Activated CD4-positive, alpha-beta T cell treated with anti-CD3 and anti-CD28 coated beads, Interleukin-2, amount 10 ng/mL, durations not matched to agents 24 days and 14 days (primary cell): ENCODE data around the gene LARP6. TPM values are rescaled to one million over a fixed set of nuclear protein-coding genes. Genes with fewer than 3 reads are reported as not detected.
"Not testable (repeated sequence)": the region's sequence is repeated elsewhere in the genome, so short reads cannot be mapped to it uniquely, and the experiment has no call there.

ENCODE experiments used
- DNase-seq: peaks from one replicate; pipeline ENCODE4 v3.0.0; 2022
- H3K27ac Mint-ChIP-seq: one replicate; pipeline ENCODE4 v1.8.0; 2022; ENCODE audit warnings: mild to moderate bottlenecking, mixed read lengths
- H3K27me3 Mint-ChIP-seq: one replicate; pipeline ENCODE4 v1.8.0; 2022; ENCODE audit warnings: mixed read lengths
- H3K36me3 Mint-ChIP-seq: one replicate; pipeline ENCODE4 v1.8.0; 2022; ENCODE audit warnings: low read depth, mild to moderate bottlenecking, mixed read lengths
- H3K4me1 Mint-ChIP-seq: one replicate; pipeline ENCODE4 v1.8.0; 2021; ENCODE audit warnings: mixed read lengths
- H3K4me3 Mint-ChIP-seq: one replicate; pipeline ENCODE4 v1.8.0; 2022; ENCODE audit warnings: mild to moderate bottlenecking, moderate library complexity, mixed read lengths
- H3K9me3 Mint-ChIP-seq: one replicate; pipeline ENCODE4 v1.8.0; 2021; ENCODE audit warnings: mixed read lengths
- intact Hi-C: fragments of 100-400 bp; cut with micrococcal nuclease; formaldehyde crosslinking; loops from one replicate; pipeline ENCODE4 v1.15.1; 2023
- total RNA-seq: library from RNA; stranded (reverse); gene quantifications from 2 replicates; pipeline ENCODE4 v1.2.3, GENCODE V29; 2022

Gene LARP6
- total RNA-seq, result not detected in 2 replicates

DNA sequence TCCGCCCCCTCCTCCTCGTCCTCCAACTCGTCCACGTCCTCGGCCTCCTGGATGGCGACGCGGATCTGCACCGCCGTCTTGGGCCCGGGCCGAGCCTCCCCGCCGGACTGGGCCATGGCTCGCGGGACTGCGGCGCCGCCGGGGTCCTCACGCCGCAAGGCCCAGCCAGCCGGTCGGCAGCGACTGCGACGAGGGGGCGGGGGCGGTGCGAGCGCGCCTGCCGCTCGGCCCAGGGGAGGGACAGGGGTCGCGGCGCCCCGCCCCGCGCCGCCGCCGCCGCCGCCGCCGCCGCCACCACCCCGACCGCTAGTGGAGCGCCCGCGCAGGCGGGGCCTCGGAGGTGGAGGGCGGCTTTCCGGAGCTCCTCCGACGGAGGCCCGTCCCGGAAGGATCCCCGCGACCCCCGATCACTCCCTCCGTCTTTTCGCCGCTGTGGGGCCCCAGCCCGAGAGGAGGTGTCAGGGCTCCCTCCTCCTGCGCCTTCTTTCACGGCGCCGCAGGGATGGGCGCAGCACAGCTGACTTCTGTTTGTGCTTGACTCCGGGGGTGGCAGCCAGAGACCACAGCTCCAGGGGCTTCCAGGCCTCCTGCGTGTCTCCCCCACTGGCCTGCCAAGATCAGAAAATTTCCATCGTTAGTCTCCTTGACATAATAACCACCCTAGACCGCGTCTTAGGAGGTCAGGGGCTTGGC is at the start of gene LARP6:
TSS of gene LARP6 (minus strand) at position 185 of the 693 bp plus-strand sequence. CDS start at position 116, 69 bp downstream.
- peaks cover 66% of the 10 kb centered on the region for H3K27me3 Mint-ChIP-seq
- H3K4me1 Mint-ChIP-seq, result peaks cover 4% of the 10 kb centered on the region
- no peaks in the 10 kb centered on the region for H3K36me3 Mint-ChIP-seq
- H3K4me3 Mint-ChIP-seq, result peak within 1 kb of the TSS; percentile 75
- peak; percentile 61 for DNase-seq
- intact Hi-C loops, result no loop called here
- no peak within 1 kb of the TSS for H3K27ac Mint-ChIP-seq
- H3K9me3 Mint-ChIP-seq, result no peaks in the 10 kb centered on the region

DNA sequence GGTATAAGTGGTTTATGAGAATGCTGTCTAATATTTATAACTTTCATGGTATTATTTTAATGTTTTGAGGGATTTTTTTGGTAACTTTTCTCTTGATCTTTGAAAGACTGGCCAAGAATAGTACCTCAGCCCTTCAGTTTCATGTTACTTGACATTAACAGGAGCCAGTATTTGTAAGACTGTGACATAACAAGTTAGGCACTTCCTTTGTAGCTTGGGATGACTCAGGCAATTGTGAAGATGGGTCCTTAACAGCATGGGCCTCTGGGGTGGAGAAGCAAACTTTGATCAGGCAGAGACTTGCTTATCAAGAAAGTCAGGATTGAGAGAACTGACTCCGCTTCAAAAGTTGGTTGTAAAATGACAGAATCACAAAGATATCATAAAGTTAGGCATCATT is 48.1 kb upstream of the LARP6 start:
- Mint-ChIP-seq H3K9me3 (peaks cover 3% of the 10 kb centered on the region), H3K27ac (no peak overlapping the region), H3K27me3 (peaks cover 20% of the 10 kb centered on the region), H3K36me3 (no peaks in the 10 kb centered on the region), H3K4me1 (no peaks in the 10 kb centered on the region), H3K4me3 (no peak overlapping the region)
- DNase-seq, result no peak
- intact Hi-C loops, result no loop called here

DNA sequence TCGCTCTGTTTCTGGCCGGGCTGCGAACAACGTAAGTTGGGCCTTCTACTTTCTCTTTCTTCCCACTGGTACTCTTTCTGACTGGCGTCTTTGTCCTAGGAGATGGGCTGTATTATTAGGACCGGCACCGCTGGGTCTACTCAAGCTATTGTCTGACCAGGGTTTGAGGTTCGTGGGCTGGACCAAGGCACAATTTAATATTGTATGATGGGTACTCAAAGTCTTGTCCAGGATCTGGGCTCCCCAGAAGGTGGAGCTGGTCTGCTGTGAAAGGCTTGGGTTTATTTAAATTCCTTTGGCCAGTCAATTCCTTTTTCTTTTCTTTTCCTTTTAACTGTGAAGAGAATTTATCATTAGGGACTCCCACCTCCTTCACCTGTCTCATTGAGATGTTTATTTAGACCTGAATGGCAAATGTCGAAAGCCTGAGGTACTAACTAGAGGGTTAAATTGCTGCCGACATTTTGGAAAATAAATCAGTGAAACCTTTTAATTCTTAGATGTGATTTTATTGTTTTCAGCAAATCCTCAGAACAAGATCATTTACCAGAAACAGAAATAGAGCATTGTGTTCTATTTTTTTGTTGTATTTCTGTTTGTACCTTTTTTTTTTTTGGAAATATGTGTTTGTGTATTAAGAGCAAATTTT is 39.1 kb upstream of the LARP6 start:
- Mint-ChIP-seq H3K36me3 (no peaks in the 10 kb centered on the region), H3K27me3 (peaks cover 64% of the 10 kb centered on the region), H3K4me3 (peak overlapping the region; percentile 85), H3K9me3 (peaks cover 6% of the 10 kb centered on the region), H3K4me1 (peaks cover 11% of the 10 kb centered on the region), H3K27ac (peak overlapping the region; percentile 55)
- no peak for DNase-seq
- intact Hi-C loops, result no loop called here

DNA sequence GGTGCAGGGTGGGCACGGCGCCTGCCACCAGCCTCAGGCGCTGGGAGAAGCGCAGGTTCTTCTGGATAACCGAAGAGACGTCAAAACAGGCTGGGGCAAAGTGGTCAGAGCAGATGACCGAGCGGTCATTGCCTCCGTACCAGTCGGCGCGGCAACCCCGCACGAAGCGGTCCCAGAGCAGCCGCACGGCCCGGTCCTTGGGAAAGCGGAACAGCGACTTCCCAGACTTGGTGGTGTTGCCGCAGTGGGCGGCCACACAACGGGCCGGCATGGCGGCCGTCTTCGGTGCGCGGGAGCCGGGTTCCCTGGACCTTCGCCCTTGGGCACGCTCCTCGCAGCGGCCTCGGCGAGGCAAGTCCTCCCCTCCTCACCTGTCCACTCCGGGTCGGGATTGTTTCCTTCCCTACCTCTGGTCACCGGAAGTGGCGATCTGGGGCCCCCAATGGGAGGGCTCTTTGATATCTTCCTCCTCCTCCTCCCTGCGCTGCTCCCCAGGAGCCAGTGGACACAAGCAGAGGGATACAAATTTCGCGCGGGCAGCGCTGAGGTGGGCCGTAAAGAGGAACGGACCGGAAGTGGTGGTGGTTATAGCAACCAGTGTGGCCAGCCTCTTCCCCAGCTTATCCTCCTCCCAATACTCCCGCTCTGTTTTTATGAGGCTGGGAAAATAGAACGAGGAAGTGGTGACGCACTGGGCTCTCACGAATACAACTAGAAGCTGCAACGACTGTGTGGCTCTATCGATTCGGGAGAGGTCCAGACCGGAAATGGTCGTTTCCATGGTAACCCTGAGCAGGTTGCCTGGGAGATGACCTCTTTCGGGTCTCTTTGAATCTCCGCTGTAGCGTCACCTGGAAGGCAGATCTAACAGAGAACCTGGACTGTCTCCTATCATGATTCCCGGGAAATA is 38.3 kb upstream of the LARP6 start, which contains the start of the genes LRRC49 and THAP10:
TSS of gene LRRC49 (plus strand) at position 825 of the 910 bp plus-strand sequence. CDS start at position 894, 69 bp downstream.
TSS of gene THAP10 (minus strand) at position 432 of the 910 bp plus-strand sequence. CDS start at position 271, 161 bp downstream.
- Mint-ChIP-seq H3K27me3 (peaks cover 60% of the 10 kb centered on the region), H3K9me3 (peaks cover 6% of the 10 kb centered on the region), H3K36me3 (no peaks in the 10 kb centered on the region), H3K4me3 (peak within 1 kb of the TSS; percentile 85), H3K4me1 (peaks cover 11% of the 10 kb centered on the region), H3K27ac (peak within 1 kb of the TSS; percentile 55)
- peak; percentile 80 for DNase-seq
- intact Hi-C loops, result no loop called here

DNA sequence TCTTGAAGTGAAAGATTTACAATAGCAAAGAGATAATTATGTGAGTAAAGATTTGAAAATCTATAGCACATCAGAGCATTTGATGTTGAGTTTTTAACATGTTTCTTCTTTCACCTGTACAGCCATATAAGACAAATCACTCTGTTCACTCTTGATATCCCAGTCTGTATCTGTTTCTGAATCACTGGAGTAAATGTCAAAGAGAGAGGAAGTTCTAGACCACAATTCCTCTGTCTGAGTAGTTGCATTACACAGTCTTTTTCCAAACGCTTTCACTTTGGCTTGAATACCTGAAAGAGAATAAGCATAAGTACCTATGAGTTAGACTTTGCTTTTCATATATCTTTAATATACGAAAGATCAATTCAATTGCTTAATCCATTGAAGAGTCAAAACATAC is 28.4 kb upstream of the LARP6 start:
- Mint-ChIP-seq H3K27ac (no peak overlapping the region), H3K9me3 (no peaks in the 10 kb centered on the region)

DNA sequence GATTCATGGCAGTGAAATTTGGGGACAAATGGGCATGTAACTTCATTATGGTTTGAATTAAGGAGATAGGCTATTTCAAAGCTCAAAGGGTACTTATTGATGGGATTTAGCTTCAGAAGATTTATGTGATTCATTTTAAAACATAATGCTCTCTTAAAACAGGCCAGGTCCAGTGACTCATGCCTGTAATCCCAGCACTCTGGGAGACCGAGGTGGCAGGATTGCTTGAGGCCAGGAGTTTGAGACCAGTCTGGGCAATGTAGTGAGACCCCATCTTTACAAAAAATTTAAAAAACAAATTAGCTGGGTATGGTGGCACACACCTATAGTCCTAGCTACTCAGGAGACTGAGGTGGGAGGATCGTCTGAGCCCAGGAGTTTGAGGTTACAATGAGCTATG is 26.8 kb upstream of the LARP6 start:
- Mint-ChIP-seq H3K4me1 (peaks cover 2% of the 10 kb centered on the region), H3K9me3 (no peaks in the 10 kb centered on the region), H3K36me3 (no peaks in the 10 kb centered on the region), H3K27ac (no peak overlapping the region), H3K27me3 (peaks cover 34% of the 10 kb centered on the region), H3K4me3 (no peak overlapping the region)
- DNase-seq, result no peak
- intact Hi-C loops, result no loop called here

More for the DNA sequence above, 28.4 kb upstream of the LARP6 start:
- peaks cover 26% of the 10 kb centered on the region for H3K27me3 Mint-ChIP-seq
- H3K36me3 Mint-ChIP-seq, result no peaks in the 10 kb centered on the region
- H3K4me1 Mint-ChIP-seq, result peaks cover 2% of the 10 kb centered on the region
- intact Hi-C loops, result no loop called here
- no peak overlapping the region for H3K4me3 Mint-ChIP-seq
- no peak for DNase-seq

DNA sequence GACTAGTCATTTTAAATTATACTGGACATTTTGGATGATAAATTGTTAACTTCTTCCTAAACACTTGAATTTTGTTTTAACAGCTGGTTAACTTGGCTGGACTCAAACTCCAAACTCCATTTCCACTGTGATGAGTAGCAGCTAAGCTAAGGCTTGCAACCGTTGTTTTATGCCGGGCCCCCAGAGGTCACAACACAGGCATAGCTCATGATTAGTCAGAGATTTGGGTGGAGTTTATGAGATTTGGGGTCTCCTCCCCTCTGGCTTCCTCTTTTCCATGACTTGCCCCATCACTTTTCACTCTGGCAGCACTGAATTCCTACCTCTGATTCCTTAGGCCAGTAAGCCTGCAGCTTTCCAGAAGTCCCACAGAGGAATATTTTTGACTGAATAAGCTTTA is 25.4 kb upstream of the LARP6 start:
- no peak for DNase-seq
- Mint-ChIP-seq H3K4me3 (no peak overlapping the region), H3K36me3 (no peaks in the 10 kb centered on the region), H3K27me3 (peaks cover 38% of the 10 kb centered on the region), H3K4me1 (peaks cover 2% of the 10 kb centered on the region), H3K27ac (no peak overlapping the region), H3K9me3 (no peaks in the 10 kb centered on the region)
- intact Hi-C loops, result no loop called here

DNA sequence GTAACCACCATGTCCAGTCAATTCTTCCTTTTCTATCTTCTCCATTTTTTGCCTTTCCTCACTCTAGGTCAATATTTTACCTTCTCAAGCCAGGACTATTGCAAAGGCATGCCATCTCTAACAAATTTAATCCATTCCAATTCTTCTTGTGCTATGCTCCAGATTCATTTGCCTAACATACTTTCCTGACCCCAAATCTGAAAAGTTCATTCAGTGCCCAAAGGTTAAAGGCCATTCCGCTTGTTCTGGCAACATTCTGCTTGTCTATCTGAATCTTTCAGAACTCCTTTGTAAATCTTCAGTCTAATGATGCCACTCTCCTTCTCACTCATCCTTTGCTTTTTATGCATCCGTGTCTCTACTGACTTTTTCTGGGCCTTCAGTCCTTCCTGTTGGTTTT is 22.7 kb upstream of the LARP6 start:
- no peaks in the 10 kb centered on the region for H3K36me3 Mint-ChIP-seq
- DNase-seq, result no peak
- H3K9me3 Mint-ChIP-seq, result peaks cover 3% of the 10 kb centered on the region
- peaks cover 40% of the 10 kb centered on the region for H3K27me3 Mint-ChIP-seq
- no peak overlapping the region for H3K27ac Mint-ChIP-seq
- intact Hi-C loops, result no loop called here
- H3K4me1 Mint-ChIP-seq, result no peaks in the 10 kb centered on the region
- no peak overlapping the region for H3K4me3 Mint-ChIP-seq

DNA sequence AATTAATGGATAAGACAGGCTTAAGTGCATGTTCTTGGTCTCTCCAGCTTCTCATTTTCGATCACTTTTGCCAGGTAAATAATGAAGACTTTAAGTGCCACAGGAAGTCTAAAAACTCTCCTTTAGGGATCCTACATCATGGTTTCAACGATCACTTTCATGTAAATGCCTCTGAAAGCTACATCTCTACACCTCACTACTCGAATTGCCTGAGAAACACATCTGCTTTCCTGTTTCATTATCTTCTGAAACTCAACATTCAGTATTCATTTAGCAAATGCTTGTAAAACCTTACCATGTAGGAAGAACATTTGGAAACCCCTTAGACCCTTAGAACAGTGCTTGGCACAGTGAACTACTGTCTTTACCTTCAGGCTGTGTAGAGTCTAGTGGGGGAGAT is 22.1 kb upstream of the LARP6 start:
- Mint-ChIP-seq H3K36me3 (no peaks in the 10 kb centered on the region), H3K4me1 (no peaks in the 10 kb centered on the region), H3K9me3 (peaks cover 3% of the 10 kb centered on the region), H3K27me3 (peaks cover 40% of the 10 kb centered on the region), H3K27ac (no peak overlapping the region), H3K4me3 (no peak overlapping the region)
- intact Hi-C loops, result no loop called here
- peak; percentile 26 for DNase-seq

DNA sequence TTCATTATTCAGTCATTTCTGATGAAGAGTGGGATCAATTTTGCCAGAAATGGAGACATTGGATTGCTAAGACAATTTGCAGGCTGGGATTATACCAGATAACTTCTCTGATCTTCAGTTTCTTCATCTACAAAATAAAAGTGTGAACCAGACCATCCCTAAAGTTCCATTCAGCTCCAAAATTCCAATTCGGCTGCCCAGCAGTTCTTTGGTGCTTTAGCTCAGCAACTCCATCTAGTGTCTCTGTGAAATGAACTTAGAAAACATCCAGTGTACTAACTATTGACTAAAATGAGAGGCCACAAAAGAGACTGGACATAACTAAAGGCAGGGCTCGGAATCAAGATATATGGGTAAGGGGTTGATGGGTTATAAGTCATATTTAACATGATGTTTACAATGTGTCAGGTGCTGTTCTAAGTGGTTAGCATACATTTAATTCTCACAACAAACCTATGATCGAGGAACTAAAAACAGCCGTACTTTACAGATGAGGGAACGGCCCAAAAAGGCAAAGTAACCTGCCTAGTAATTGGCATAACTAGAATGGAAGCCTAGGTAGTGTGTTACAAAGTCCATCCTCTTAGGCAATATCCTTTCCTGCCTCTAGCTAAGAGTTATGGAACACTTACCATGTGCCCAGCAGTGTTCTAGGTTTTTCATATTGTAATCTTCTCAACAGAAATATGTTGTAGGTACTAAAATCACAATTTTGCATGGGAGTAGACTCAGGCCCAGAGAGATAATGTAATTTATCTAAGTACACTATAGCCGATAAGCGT is 21.2 kb upstream of the LARP6 start:
- no peak overlapping the region for H3K4me3 Mint-ChIP-seq
- intact Hi-C loops, result no loop called here
- no peak overlapping the region for H3K27ac Mint-ChIP-seq
- peaks cover 40% of the 10 kb centered on the region for H3K27me3 Mint-ChIP-seq
- no peaks in the 10 kb centered on the region for H3K36me3 Mint-ChIP-seq
- DNase-seq, result no peak
- no peaks in the 10 kb centered on the region for H3K4me1 Mint-ChIP-seq
- H3K9me3 Mint-ChIP-seq, result peaks cover 3% of the 10 kb centered on the region

DNA sequence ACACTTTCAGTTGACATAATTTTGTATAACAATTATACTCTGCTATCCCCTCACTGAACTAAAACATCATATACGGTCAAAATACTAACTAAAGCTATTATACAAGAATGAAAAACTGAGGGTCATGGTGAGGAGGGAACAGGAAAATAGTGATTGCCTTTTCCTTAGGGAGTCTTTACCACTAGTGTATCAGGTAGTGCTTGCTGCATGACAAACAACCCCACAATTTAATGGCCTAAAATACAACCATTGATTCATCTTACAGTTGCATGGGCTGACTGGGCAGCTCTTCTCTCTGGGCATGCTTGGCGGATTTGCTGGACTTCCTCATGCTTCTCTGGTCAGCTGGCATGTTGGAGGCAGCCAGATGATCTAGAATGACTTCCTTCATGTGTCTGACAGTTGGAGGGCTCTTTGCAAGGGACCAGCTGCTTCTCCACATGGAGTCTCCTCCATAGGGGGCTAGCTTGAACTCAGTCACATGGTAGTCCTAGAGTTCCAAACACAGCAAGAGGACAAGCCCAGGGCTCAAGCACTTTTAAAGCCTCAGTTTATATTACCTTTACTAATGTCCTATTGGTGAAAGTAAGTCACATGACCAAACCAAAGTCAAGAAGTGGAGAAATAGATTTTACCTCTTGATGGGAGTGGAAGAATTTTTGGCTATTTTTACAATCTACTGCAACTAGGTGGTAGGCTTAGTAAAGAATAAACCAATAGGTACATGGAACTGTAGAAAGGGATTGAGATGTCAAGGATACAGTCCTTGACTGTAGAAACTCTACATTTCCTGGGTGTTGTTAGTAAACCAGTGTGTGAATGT is 19.5 kb upstream of the LARP6 start:
- intact Hi-C loops, result no loop called here
- Mint-ChIP-seq H3K4me3 (no peak overlapping the region), H3K36me3 (no peaks in the 10 kb centered on the region), H3K27me3 (peaks cover 24% of the 10 kb centered on the region), H3K4me1 (no peaks in the 10 kb centered on the region), H3K27ac (no peak overlapping the region), H3K9me3 (peaks cover 3% of the 10 kb centered on the region)
- no peak for DNase-seq

DNA sequence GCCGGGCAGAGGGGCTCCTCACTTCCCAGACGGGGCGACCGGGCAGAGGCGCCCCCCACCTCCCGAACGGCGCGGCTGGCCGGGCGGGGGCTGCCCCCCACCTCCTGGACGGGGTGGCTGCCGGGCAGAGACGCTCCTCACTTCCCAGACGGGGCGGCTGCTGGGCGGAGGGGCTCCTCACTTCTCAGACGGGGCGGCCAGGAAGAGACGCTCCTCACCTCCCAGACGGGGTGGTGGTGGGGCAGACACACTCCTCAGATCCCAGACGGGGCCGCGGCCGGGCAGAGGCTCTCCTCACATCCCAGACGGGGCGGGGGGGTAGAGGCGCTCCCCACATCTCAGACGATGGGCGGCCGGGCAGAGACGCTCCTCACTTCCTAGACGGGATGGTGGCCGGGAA is 17.5 kb upstream of the LARP6 start:
- intact Hi-C loops, H3K27ac Mint-ChIP-seq: not testable (repeated sequence)

More for the DNA sequence above, 17.5 kb upstream of the LARP6 start:
- H3K9me3 Mint-ChIP-seq, H3K4me3 Mint-ChIP-seq, H3K4me1 Mint-ChIP-seq, H3K36me3 Mint-ChIP-seq, DNase-seq: not testable (repeated sequence)
- peaks cover 20% of the 10 kb centered on the region for H3K27me3 Mint-ChIP-seq
